ENCODE data around the gene TLCD3B.

DNA sequence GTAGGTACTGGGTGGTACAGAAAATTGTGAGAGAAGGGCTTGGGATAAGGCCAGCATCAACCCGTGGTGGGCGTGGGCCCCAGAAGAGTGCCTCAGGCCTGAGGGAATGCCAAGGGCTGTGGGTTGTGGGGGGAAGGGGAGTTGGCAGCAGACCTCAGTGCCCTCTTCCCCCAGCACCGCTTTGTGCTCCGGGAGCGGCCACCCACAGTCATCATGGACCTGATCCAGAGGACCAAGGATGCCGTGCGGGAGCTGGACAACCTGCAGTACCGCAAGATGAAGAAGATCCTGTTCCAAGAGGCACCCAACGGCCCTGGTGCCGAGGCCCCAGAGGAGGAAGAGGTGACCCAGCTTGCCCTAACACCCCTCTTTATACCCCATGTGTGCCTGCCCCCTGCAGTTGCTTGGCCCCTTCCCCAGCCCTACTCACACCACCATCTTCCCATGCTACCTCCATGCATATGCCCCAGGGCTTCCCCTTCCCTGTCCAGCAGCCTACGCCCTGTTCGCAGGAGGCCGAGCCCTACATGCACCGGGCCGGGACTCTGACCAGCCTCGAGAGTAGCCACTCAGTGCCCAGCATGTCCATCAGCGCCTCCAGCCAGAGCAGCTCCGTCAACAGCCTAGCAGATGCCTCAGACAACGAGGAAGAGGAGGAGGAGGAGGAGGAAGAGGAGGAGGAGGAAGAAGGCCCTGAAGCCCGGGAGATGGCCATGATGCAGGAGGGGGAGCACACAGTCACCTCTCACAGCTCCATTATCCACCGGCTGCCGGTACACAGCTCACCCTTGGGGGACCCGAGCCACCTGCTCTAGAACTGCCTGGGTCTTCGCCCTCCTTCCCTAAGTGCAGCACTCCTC, 48.3 kb downstream of the TLCD3B start:
- TF ChIP-seq EP300 (IDR thresholded peaks at IDR 0.05; ENCODE audit: borderline replicate concordance) (no peak), REST (IDR thresholded peaks at IDR 0.05; ENCODE audit: low read depth) (no peak), YY1 (IDR thresholded peaks at IDR 0.05; ENCODE audit: low read depth) (no peak), TEAD4 (IDR thresholded peaks at IDR 0.05) (no peak), TAF1 (IDR thresholded peaks at IDR 0.05; ENCODE audit: low read depth) (no peak), ZBTB7A (IDR thresholded peaks at IDR 0.05; ENCODE audit: low read depth) (no peak), TCF12 (IDR thresholded peaks at IDR 0.05; ENCODE audit: low read depth) (no peak), CREB1 (IDR thresholded peaks at IDR 0.05; ENCODE audit: low read depth) (no peak), NFIC (IDR thresholded peaks at IDR 0.05) (no peak)
- TF ChIP-seq, protein P1, sequence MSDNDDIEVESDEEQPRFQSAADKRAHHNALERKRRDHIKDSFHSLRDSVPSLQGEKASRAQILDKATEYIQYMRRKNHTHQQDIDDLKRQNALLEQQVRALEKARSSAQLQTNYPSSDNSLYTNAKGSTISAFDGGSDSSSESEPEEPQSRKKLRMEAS (IDR thresholded peaks at IDR 0.05), result no peak
- TF ChIP-seq, protein P2, sequence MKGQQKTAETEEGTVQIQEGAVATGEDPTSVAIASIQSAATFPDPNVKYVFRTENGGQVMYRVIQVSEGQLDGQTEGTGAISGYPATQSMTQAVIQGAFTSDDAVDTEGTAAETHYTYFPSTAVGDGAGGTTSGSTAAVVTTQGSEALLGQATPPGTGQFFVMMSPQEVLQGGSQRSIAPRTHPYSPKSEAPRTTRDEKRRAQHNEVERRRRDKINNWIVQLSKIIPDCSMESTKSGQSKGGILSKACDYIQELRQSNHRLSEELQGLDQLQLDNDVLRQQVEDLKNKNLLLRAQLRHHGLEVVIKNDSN (IDR thresholded peaks at IDR 0.05), result no peak
